PC-3 (cell line): Measurements from ENCODE around the gene TCP10L. TPM values are rescaled to one million over a fixed set of nuclear protein-coding genes. Genes with fewer than 3 reads are reported as not detected.

Experiments used
- ATAC-seq: fragments of 200-7000 bp; cut with Tn5 transposase; 2 replicates; pipeline ENCODE4 v1.9.1; 2020; ENCODE audit warnings: mild to moderate bottlenecking, moderate library complexity
- BruUV-seq: library from RNA; stranded (reverse); fragments of 400-500 nt; replicated peaks from 2 replicates; lab custom pipeline; 2021; lab: Mats Ljungman, UMichigan
- CTCF ChIA-PET: fragments of 300-600 bp; sonication (Branson Sonifier 250); formaldehyde crosslinking; loops from one replicate; lab custom pipeline; 2022; ENCODE audit warnings: antibody characterized with exemption; lab: Charles Lee
- POLR2A ChIA-PET: fragments of 300-600 bp; sonication (Branson Sonifier 250); formaldehyde crosslinking; loops from one replicate; lab custom pipeline; 2022; ENCODE audit warnings: antibody characterized with exemption; ENCODE audit not compliant: unreplicated experiment; lab: Charles Lee
- DNase-seq: peaks from one replicate; pipeline ENCODE4 v3.0.0-alpha.2; 2015
- H2AFZ ChIP-seq: fragments of 300-600 bp; sonication (generic); 2 replicates; pipeline ENCODE4 v1.6.0; 2016; ENCODE audit warnings: antibody characterized with exemption, low read length
- H3F3A ChIP-seq: fragments of 300-600 bp; sonication (generic); one replicate; pipeline ENCODE4 v1.6.0; 2017; ENCODE audit warnings: antibody characterized with exemption, low read length, control low read depth, mild to moderate bottlenecking; ENCODE audit not compliant: unreplicated experiment
- H3K27ac ChIP-seq: fragments of 300-600 bp; sonication (generic); 2 replicates; pipeline ENCODE4 v1.5.1; 2016; ENCODE audit warnings: mild to moderate bottlenecking, low read length
- H3K27me3 ChIP-seq: fragments of 300-600 bp; sonication (generic); 2 replicates; pipeline ENCODE4 v1.6.1; 2016; ENCODE audit warnings: low read length, mixed read lengths
- H3K36me3 ChIP-seq: fragments of 300-600 bp; sonication (generic); 2 replicates; pipeline ENCODE4 v1.6.1; 2016; ENCODE audit warnings: low read depth, mixed run types, low read length, mixed read lengths
- H3K4me1 ChIP-seq: fragments of 300-600 bp; sonication (generic); 2 replicates; pipeline ENCODE4 v1.5.1; 2016; ENCODE audit warnings: low read length; ENCODE audit not compliant: insufficient read depth
- H3K4me2 ChIP-seq: fragments of 300-600 bp; sonication (generic); 2 replicates; pipeline ENCODE4 v1.6.0; 2016; ENCODE audit warnings: low read length
- H3K4me3 ChIP-seq: fragments of 300-600 bp; sonication (generic); 2 replicates; pipeline ENCODE4 v1.5.1; 2016; ENCODE audit warnings: mild to moderate bottlenecking, low read length, mixed read lengths
- H3K79me2 ChIP-seq: fragments of 300-600 bp; sonication (generic); 2 replicates; pipeline ENCODE4 v1.6.1; 2017; ENCODE audit warnings: low read length, mixed read lengths
- H3K9ac ChIP-seq: fragments of 300-600 bp; sonication (generic); 2 replicates; pipeline ENCODE4 v1.6.0; 2016; ENCODE audit warnings: mild to moderate bottlenecking, low read length
- H3K9me2 ChIP-seq: fragments of 300-600 bp; sonication (generic); replicated peaks from 2 replicates; pipeline ENCODE4 v1.6.1; 2016; ENCODE audit warnings: mixed run types, low read length, mixed read lengths
- H3K9me3 ChIP-seq: fragments of 300-600 bp; sonication (generic); 2 replicates; pipeline ENCODE4 v1.6.1; 2016; ENCODE audit warnings: low read length, mixed read lengths
- H4K20me1 ChIP-seq: fragments of 300-600 bp; sonication (generic); 2 replicates; pipeline ENCODE4 v1.6.1; 2016; ENCODE audit warnings: low read length, mixed read lengths
- EZH2 ChIP-seq: fragments of 300-600 bp; sonication (generic); IDR thresholded peaks from one replicate; pipeline ENCODE4 v1.6.1; 2017; ENCODE audit warnings: antibody characterized with exemption, mild to moderate bottlenecking, low read length; ENCODE audit not compliant: unreplicated experiment
- EZH2phosphoT487 ChIP-seq: fragments of 300-600 bp; sonication (generic); IDR thresholded peaks from 2 replicates; pipeline ENCODE4 v1.6.1; 2018; ENCODE audit warnings: mild to moderate bottlenecking, antibody characterized with exemption, low read length, borderline replicate concordance
- intact Hi-C: fragments of 100-400 bp; cut with micrococcal nuclease; formaldehyde crosslinking; loops from 2 replicates; pipeline ENCODE4 v1.9.0; 2023
- total RNA-seq: library from RNA; depleted of rRNA; stranded (reverse); fragments of >200 nt; gene quantifications from 2 replicates; pipeline ENCODE4 v1.2.3, GENCODE V29; 2014
- TF ChIP-seq, protein P1 (sequence below): fragments of 300-600 bp; sonication (generic); conservative IDR thresholded peaks from 2 replicates; pipeline ENCODE4 v1.5.1; 2017; ENCODE audit warnings: antibody characterized with exemption, low read depth, mild to moderate bottlenecking, low read length

TCP10L gene
- total RNA-seq, 1 experiment from 2014 or later, result 2.1 TPM

DNA sequence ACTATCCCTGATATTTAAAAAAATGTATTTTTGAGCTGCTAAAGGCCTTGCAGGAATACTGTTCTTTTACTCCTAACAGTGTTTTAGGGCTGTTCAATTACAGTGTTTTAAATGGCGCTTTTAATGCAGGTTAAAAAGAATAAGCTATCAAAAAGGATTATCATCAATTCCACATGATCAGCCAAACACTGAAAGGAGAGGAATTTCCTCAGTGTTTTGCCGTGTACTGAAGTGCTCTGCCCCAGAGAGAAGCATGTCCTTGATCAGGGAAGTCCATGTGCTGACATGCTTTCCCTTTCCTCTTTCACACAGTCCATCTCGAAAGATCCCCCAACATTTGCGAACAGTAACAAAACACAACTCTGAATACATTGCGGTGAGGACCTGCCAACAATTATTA is 23.5 kb upstream of the TCP10L start:
- Histone ChIP-seq H3K27me3 (no peaks in the 10 kb centered on the region), H4K20me1 (no peaks in the 10 kb centered on the region), H3K9me3 (no peaks in the 10 kb centered on the region), H2AFZ (no peak overlapping the region), H3K9ac (no peak overlapping the region), H3K9me2 (no peaks in the 10 kb centered on the region), H3K4me3 (no peak overlapping the region), H3K36me3 (peaks cover 24% of the 10 kb centered on the region), H3K79me2 (peaks cover 24% of the 10 kb centered on the region), H3K4me1 (peaks cover 5% of the 10 kb centered on the region; the same call in 1 of the 2 replicates), H3K27ac (no peak overlapping the region), H3K4me2 (no peak overlapping the region), H3F3A (no peaks in the 10 kb centered on the region)
- intact Hi-C loops, result loop anchor here (10.0 kb wide), 1 partner anchor 824 kb away; no protein-coding TSS in a partner anchor
- ATAC-seq (no peak), DNase-seq (no peak)
- BruUV-seq, result no TSS peak
- POLR2A ChIA-PET, result no interaction called here
- TF ChIP-seq, protein P1, sequence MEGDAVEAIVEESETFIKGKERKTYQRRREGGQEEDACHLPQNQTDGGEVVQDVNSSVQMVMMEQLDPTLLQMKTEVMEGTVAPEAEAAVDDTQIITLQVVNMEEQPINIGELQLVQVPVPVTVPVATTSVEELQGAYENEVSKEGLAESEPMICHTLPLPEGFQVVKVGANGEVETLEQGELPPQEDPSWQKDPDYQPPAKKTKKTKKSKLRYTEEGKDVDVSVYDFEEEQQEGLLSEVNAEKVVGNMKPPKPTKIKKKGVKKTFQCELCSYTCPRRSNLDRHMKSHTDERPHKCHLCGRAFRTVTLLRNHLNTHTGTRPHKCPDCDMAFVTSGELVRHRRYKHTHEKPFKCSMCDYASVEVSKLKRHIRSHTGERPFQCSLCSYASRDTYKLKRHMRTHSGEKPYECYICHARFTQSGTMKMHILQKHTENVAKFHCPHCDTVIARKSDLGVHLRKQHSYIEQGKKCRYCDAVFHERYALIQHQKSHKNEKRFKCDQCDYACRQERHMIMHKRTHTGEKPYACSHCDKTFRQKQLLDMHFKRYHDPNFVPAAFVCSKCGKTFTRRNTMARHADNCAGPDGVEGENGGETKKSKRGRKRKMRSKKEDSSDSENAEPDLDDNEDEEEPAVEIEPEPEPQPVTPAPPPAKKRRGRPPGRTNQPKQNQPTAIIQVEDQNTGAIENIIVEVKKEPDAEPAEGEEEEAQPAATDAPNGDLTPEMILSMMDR, result no peak
- TF ChIP-seq EZH2phosphoT487, result no peak
- CTCF ChIA-PET, result no interaction called here

DNA sequence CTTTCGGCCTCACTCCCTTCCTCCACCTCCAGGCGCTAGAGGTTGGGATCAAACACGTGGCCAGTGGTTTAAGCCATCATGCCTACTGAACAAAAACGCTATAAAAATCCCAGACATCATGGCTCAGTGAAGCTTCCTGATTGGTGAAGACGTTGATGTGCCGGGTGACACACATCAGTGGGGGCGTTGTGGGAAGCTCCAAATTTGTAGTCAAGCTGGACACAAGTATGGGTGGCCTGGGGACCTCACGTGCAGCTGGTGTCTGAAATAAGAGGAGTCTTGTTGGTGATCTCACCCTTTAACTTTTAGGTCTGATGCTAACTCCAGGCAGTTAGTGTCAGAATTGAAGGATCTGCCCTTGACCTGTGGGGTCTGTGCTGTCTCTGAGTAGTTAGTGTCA is 20.1 kb upstream of the TCP10L start:
- H2AFZ ChIP-seq, result no peak overlapping the region
- H3K4me1 ChIP-seq, result peaks cover 3% of the 10 kb centered on the region; the same call in 1 of the 2 replicates
- no peak overlapping the region for H3K4me2 ChIP-seq
- no peak overlapping the region for H3K4me3 ChIP-seq
- H3K9me2 ChIP-seq, result no peaks in the 10 kb centered on the region
- POLR2A ChIA-PET, result no interaction called here
- peaks cover 41% of the 10 kb centered on the region for H3K36me3 ChIP-seq
- no TSS peak for BruUV-seq
- no peaks in the 10 kb centered on the region for H4K20me1 ChIP-seq
- DNase-seq (no peak), ATAC-seq (no peak)
- no peaks in the 10 kb centered on the region for H3K27me3 ChIP-seq
- no peaks in the 10 kb centered on the region for H3F3A ChIP-seq
- H3K9ac ChIP-seq, result no peak overlapping the region
- H3K27ac ChIP-seq, result no peak overlapping the region
- peaks cover 9% of the 10 kb centered on the region for H3K79me2 ChIP-seq
- TF ChIP-seq EZH2, result no peak
- TF ChIP-seq, protein P1, result no peak
- TF ChIP-seq EZH2phosphoT487, result no peak
- no peaks in the 10 kb centered on the region for H3K9me3 ChIP-seq
- CTCF ChIA-PET, result no interaction called here
- intact Hi-C loops, result loop anchor here (10.0 kb wide), 1 partner anchor 821 kb away; no protein-coding TSS in a partner anchor

DNA sequence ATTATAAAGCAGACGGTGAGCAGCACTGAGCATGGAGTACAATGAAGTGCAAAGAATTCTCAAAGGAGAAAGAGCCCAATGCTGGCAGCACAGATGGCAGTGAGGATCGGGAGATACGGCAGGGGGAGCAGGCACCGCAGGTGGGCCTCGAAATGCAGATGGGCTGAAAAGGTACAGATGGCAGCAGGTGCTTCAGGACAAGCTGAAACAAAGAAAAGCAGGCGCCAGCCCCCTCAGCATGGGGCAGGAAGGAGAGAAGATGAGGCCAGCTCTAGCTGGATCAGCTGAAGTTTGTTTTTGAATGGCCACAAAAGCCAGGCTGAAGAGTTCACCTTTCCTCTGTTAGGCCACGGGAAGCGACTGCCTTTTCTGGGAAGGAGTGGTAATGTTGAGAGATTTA is 19.1 kb upstream of the TCP10L start:
- ChIA-PET POLR2A (no interaction called here), CTCF (no interaction called here)
- DNase-seq (no peak), ATAC-seq (no peak)
- H3K4me1 ChIP-seq, result no peaks in the 10 kb centered on the region; the same call in 1 of the 2 replicates
- H3K4me2 ChIP-seq, result no peak overlapping the region
- H3F3A ChIP-seq, result no peaks in the 10 kb centered on the region
- BruUV-seq, result no TSS peak
- no peak overlapping the region for H3K27ac ChIP-seq
- peaks cover 43% of the 10 kb centered on the region for H3K36me3 ChIP-seq
- no peaks in the 10 kb centered on the region for H3K27me3 ChIP-seq
- no peak overlapping the region for H3K4me3 ChIP-seq
- H4K20me1 ChIP-seq, result no peaks in the 10 kb centered on the region
- intact Hi-C loops, result loop anchor here (10.0 kb wide), 1 partner anchor 820 kb away; no protein-coding TSS in a partner anchor
- H3K9ac ChIP-seq, result no peak overlapping the region
- no peaks in the 10 kb centered on the region for H3K9me2 ChIP-seq
- no peaks in the 10 kb centered on the region for H3K79me2 ChIP-seq
- TF ChIP-seq, protein P1, result no peak
- TF ChIP-seq EZH2, result no peak
- TF ChIP-seq EZH2phosphoT487, result no peak
- no peaks in the 10 kb centered on the region for H3K9me3 ChIP-seq
- H2AFZ ChIP-seq, result no peak overlapping the region
